Ureter (tissue), 1 donor: ENCODE results near the gene SPDL1. TPM values are rescaled to one million over a fixed set of nuclear protein-coding genes. Genes with fewer than 3 reads are reported as not detected.

Source experiments
- DNase-seq: peaks from one replicate; pipeline ENCODE4 v3.0.0-alpha.2; 2020; ENCODE audit warnings: low spot score
- total RNA-seq: library from RNA; stranded (reverse); gene quantifications from one replicate; pipeline ENCODE4 v1.2.4, GENCODE V29; 2023
- donor health status: DM: yes; HTN: yes; CAD: no.

Gene SPDL1
- 10.4 TPM for total RNA-seq

- peak; percentile 96 for DNase-seq
These were observed at the start of gene SPDL1 for GRCh38 chr5:169583424-169584220. Gene SPDL1 (plus strand): TSS chr5:169583773. CDS start chr5:169588417, 4,644 bp downstream.

- DNase-seq: no peak
These were observed 49.2 kb upstream of the SPDL1 start for GRCh38 chr5:169534311-169534880.

GRCh38 chr5:169534939-169535338 lies 48.6 kb upstream of the SPDL1 start:
- no peak for DNase-seq

GRCh38 chr5:169538944-169539343 lies 44.6 kb upstream of the SPDL1 start:
- no peak for DNase-seq

- DNase-seq: no peak
These were observed 40.8 kb upstream of the SPDL1 start for GRCh38 chr5:169542811-169543210.

- DNase-seq: no peak
These were observed 39.2 kb upstream of the SPDL1 start for GRCh38 chr5:169544264-169544950.

- no peak for DNase-seq
These were observed 37.8 kb upstream of the SPDL1 start for GRCh38 chr5:169545762-169546161.

- no peak for DNase-seq
These were observed 37.2 kb upstream of the SPDL1 start for GRCh38 chr5:169546346-169546745.

- no peak for DNase-seq
These were observed 36.1 kb upstream of the SPDL1 start for GRCh38 chr5:169547508-169547907.

- DNase-seq: no peak
These were observed 35.3 kb upstream of the SPDL1 start for GRCh38 chr5:169548315-169548714.

- no peak for DNase-seq
These were observed 34.0 kb upstream of the SPDL1 start for GRCh38 chr5:169549453-169550100.

GRCh38 chr5:169550227-169550626 lies 33.3 kb upstream of the SPDL1 start:
- no peak for DNase-seq

- no peak for DNase-seq
These were observed 32.4 kb upstream of the SPDL1 start for GRCh38 chr5:169551146-169551545.

GRCh38 chr5:169551696-169552095 lies 31.9 kb upstream of the SPDL1 start:
- DNase-seq: no peak

GRCh38 chr5:169554251-169554650 lies 29.3 kb upstream of the SPDL1 start:
- no peak for DNase-seq

GRCh38 chr5:169557838-169558237 lies 25.7 kb upstream of the SPDL1 start:
- no peak for DNase-seq

- DNase-seq: no peak
These were observed 21.7 kb upstream of the SPDL1 start for GRCh38 chr5:169561893-169562292.

GRCh38 chr5:169563369-169563768 lies 20.2 kb upstream of the SPDL1 start:
- no peak for DNase-seq

- no peak for DNase-seq
These were observed 17.4 kb upstream of the SPDL1 start for GRCh38 chr5:169566202-169566601.

GRCh38 chr5:169567079-169567478 lies 16.5 kb upstream of the SPDL1 start:
- DNase-seq: no peak

GRCh38 chr5:169569513-169569912 lies 14.1 kb upstream of the SPDL1 start:
- DNase-seq: no peak

- DNase-seq: no peak
These were observed 12.2 kb upstream of the SPDL1 start for GRCh38 chr5:169571355-169571754.
